T follicular helper cell (primary cell): ENCODE measurements around the gene GALNT14.

ENCODE experiments used
- DNase-seq: peaks from one replicate; pipeline ENCODE4 v3.0.0-alpha.2; 2020; ENCODE audit warnings: low read depth

Gene GALNT14

DNA sequence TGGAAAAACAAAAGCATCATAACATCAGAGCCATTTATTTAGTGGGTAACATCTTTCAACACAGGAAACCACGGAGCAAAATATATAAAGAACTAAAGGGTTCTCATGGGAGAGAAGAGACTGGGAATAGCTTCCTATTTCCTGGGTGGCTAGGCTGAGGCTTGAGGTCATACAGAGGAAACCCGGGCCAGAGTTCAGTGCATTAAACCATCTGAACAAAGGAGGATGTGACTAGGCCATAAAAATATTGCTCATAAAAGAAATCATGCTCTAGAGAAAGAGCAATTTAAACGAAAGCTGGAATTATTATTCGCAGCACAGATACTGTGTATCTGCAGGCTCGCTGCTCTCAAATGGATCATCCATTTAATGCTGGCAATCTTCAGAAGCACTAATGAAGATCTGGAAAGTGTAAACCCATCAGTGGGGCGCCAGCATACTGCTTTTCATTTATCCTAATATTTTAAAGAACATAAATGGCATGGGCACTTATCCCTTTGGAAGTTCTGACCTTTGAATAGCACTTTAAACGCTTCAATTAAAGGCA, 83.3 kb downstream of the GALNT14 start:
- no peak for DNase-seq

GRCh38 chr2:31053929-31054782, 84.1 kb downstream of the GALNT14 start:
- DNase-seq = no peak

DNA sequence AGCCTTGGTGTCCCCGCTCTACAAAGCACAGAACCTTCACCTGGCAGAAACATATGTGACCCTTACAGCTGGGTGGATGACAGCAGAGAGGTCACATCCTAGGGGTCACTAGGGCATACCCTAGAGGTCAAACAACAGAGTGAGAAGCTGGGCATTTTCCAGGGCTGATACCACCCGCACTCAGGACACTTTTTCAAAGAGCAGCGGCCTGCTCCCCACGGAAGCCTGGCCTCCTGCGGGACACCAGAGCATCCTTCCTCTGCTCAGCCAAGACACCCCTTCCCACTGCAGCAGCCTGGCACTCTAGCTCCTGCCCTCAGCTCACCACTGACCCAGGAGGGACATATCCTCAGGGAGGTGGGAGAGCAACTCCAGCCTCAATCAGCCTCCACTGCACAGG, 86.0 kb downstream of the GALNT14 start:
- DNase-seq = no peak

DNA sequence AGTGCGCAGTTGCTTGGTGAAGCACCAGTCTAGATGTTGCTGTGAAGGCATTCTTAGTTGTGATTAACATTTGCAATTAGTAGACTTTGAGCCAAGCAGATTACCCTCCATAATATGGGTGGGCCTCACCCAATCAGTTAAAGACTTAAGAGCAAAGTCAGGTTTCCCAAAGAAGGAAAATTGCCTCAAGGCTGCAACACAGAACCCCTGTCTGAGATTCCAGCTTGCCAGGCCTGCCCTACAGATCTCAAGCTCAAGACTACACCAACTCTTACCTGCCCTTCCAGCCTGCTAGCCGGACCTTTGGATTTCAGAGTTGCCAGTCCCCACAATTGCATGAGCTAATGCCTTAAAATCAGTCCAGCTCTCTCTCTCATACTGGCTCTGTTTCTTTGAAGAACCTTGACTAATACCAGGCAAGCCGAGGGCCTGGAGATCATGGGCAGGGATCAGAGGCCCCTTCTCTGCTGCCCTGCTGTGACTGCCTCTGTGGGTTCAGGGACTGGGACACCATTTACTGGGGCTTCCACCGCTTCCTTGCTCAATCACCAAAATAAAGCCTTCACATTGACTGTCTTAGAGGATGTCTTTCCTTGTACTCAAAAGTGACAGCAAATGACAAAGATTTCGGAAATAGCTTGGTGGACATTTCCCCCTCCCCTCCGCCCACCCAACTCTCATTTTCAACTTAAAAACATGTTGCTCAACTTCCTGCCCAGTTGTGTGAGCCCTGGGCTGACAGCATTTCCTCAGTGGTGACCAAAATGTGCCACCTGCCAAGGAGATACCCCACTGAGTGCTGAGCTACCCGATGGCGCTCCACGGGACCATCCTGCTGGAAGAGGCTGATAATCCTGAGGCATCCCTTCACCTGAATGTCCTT, 86.7 kb downstream of the GALNT14 start:
- no peak for DNase-seq

- no peak for DNase-seq
These were observed 88.2 kb downstream of the GALNT14 start for GRCh38 chr2:31049916-31050588.

GRCh38 chr2:31049264-31049663, 89.0 kb downstream of the GALNT14 start:
- DNase-seq = no peak

- no peak for DNase-seq
These were observed 90.6 kb downstream of the GALNT14 start for GRCh38 chr2:31047599-31047998.

GRCh38 chr2:31038385-31038784, 99.9 kb downstream of the GALNT14 start:
- DNase-seq = no peak

- no peak for DNase-seq
These were observed 101.2 kb downstream of the GALNT14 start for GRCh38 chr2:31037058-31037457.

GRCh38 chr2:31033032-31033431, 105.2 kb downstream of the GALNT14 start:
- no peak for DNase-seq

DNA sequence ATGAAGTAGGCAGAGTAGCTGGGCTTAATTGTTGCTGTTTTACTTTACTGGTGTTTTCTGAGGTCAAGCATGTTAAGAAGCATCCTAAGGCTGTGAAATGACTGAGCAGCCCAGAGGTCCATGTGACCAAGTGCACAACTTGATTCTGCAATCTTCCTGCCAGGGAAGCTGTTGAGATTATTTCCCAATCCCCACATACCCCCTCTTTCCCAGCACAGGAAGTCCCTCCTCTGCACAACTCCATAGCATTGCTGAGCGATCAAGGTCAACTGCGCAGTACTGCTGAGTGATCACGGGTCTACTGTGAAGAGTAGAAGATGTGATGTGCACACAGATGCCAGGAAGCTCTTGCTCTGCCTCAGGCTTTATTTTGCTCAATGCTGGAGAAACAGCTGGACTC, 105.8 kb downstream of the GALNT14 start:
- no peak for DNase-seq

DNA sequence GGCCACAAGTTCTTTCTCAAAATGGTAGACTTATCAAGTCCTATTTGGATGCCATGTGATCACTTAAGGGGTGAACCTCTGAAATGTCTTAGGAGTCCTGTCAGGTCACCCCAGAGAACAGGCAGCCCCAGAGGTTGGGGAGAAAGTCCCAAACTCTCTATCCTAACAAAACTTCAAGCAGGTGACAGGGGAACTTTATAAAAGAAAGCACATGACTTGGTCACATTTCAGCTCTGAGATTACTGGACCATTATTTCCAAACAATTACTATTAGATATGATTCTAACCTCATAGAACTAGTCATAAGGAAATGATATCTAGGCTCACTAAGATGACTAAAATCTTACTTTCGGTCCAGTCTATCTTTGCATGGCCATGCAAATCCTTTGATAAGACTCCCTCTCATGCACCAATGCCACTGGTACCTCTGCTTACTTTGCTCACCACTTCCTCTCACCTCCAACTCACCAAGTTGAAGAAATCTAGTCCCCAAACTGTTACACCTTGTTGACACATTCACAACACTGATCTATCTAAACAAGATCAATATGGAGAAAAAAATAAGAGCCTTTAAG, 107.0 kb downstream of the GALNT14 start:
- no peak for DNase-seq

- no peak for DNase-seq
These were observed 109.8 kb downstream of the GALNT14 start for GRCh38 chr2:31028417-31028816.

DNA sequence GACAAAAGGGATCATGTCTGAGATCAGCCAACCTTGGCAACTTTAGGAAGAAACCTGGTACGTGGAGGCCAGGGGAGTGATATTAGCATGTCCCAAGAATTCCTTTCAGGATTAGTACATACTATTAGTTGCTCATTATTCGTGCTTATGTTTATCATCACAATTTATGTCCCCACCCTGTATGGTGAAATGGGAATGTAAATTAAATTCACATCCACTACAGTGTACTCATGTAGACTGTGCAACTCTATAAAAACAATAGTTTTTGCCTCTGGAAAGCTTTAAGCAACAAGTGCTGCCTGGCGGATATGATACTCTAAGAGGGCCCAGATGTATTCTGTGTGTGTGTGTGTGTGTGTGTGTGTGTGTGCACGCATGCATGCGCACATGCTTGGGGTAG, 110.7 kb downstream of the GALNT14 start:
- no peak for DNase-seq

DNA sequence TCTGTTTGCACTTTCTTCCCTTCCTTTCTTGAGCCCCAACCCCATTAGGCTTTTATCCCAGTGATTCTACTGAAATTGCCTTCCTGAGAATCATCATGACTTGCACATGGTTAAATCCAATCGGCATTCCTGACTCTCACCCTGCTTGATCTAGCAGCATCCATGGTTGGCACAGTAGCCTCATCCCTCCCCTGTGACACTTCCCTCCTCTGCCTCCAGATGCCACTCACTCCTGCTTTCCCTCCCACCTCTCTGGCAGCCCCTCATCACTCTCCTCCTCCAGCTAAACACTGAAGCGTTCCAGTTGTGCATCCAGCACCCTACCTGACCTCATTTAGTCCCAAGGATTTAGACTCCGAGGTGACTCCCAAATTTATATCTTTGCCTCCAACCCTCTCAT, 114.7 kb downstream of the GALNT14 start:
- DNase-seq = no peak

DNA sequence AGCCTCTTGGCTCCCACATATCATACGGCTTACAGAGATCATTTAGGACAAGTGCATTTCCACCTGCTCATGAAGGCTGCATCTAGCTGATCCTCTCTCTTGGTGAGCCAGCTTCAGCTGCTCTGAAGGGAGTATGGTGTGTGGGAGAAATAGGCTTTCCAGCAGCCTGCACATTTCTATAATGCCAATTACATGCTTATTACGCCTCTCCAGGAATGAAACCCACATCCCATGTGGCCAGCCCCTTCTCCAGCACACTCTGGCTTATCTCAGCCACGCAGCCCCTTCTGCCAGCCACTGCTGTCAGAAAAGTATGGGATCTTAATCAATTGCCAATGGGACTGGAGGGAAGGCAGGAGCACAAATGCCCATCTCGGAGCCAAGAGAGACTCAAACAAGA, 117.5 kb downstream of the GALNT14 start:
- no peak for DNase-seq

- no peak for DNase-seq
These were observed 120.0 kb downstream of the GALNT14 start for GRCh38 chr2:31018280-31018679.

GRCh38 chr2:31016648-31017047, 121.6 kb downstream of the GALNT14 start:
- DNase-seq = no peak

DNA sequence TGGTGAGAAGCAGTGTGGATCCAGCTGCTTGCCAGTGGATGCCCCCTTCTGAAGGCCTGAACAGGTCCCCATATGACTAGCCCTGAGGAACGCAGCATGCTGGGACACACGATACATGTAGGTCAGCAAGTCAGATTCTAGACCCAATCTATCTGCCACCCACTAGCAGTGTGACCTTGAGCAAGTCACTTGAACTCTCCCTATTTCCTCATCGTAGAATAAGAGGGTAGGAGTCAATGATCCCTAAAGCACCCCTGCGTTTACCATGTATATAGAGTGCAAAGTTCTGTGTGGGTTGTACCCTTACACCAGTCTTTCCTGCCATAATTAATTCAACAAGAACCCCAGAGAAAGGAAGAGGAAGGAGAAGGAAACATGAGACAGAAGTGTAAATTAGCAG, 123.7 kb downstream of the GALNT14 start:
- DNase-seq = no peak

- no peak for DNase-seq
These were observed 124.9 kb downstream of the GALNT14 start for GRCh38 chr2:31013301-31013700.

DNA sequence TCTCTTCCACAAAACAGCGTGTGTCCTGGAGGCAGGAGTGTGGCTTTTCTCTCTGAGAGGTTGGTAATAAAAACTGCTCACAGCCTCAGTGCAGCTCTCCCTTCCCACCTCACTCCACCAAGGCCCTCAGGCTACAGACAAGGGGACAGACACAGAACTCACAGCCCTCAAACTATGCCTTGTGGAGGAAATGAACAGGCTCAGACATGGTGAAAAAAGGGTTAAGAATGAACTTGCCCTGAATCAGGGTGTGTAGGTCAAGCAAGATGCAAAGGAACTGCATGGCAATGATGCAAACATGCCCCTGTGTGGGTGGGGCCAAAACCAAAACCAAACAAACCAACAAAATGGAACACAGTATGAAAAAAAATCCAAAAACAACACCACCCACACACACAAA, 125.8 kb downstream of the GALNT14 start:
- DNase-seq = no peak

GRCh38 chr2:31011587-31011986, 126.7 kb downstream of the GALNT14 start:
- DNase-seq = no peak
